ENCODE results near the gene GPC6.

Gene GPC6

DNA sequence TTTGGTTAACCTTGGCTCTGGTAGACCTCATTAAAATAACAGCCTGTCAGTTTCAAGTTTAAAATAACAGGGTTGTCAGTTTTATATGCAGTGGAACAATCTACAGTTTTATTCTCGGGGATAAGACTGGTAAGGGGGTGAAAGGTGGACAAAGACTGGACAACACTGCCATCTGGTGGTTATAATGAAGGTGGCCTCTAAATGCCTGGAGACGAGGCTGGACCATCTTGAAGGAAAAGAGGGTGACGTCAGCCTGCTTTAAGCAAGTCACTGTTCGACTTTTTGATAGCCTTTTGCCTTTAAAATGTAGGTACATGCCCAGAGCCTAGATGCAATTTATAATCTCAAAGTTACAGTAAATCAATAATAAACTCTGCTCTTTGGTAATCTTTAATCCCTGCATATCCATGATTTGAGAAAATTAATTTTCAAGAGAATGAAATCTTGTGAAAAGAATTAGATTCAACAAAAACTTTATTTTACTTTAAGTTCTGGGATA lies 1135.9 kb downstream of the GPC6 start (continued):
- TF ChIP-seq, protein P1, sequence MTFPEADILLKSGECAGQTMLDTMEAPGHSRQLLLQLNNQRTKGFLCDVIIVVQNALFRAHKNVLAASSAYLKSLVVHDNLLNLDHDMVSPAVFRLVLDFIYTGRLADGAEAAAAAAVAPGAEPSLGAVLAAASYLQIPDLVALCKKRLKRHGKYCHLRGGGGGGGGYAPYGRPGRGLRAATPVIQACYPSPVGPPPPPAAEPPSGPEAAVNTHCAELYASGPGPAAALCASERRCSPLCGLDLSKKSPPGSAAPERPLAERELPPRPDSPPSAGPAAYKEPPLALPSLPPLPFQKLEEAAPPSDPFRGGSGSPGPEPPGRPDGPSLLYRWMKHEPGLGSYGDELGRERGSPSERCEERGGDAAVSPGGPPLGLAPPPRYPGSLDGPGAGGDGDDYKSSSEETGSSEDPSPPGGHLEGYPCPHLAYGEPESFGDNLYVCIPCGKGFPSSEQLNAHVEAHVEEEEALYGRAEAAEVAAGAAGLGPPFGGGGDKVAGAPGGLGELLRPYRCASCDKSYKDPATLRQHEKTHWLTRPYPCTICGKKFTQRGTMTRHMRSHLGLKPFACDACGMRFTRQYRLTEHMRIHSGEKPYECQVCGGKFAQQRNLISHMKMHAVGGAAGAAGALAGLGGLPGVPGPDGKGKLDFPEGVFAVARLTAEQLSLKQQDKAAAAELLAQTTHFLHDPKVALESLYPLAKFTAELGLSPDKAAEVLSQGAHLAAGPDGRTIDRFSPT (tag by site-specific recombination; IDR thresholded peaks at IDR 0.05): no peak
- TF ChIP-seq IKZF3 (tag by site-specific recombination; IDR thresholded peaks at IDR 0.05) (no peak), ZNF214 (tag by site-specific recombination; IDR thresholded peaks at IDR 0.05; ENCODE audit: borderline replicate concordance) (no peak), TCF7L2 (IDR thresholded peaks at IDR 0.05; ENCODE audit: borderline replicate concordance, low read depth, low read length) (no peak), ZNF311 (tag by site-specific recombination; IDR thresholded peaks at IDR 0.05; ENCODE audit: borderline replicate concordance) (no peak), ZNF114 (tag by site-specific recombination; IDR thresholded peaks at IDR 0.05) (no peak), ZSCAN16 (tag by site-specific recombination; IDR thresholded peaks at IDR 0.05) (no peak), ZBTB7A (tag by site-specific recombination; IDR thresholded peaks at IDR 0.05; ENCODE audit: low read depth) (no peak), SP2 (tag by site-specific recombination; IDR thresholded peaks at IDR 0.05) (no peak), ZNF558 (tag by site-specific recombination; IDR thresholded peaks at IDR 0.05) (no peak), ZNF600 (tag by site-specific recombination; IDR thresholded peaks at IDR 0.05) (no peak), ZNF843 (tag by site-specific recombination; IDR thresholded peaks at IDR 0.05) (no peak), SALL2 (tag by site-specific recombination; IDR thresholded peaks at IDR 0.05; ENCODE audit: borderline replicate concordance) (no peak), PRDM1 (tag by site-specific recombination; IDR thresholded peaks at IDR 0.05) (no peak)
- TF ChIP-seq, protein P2, sequence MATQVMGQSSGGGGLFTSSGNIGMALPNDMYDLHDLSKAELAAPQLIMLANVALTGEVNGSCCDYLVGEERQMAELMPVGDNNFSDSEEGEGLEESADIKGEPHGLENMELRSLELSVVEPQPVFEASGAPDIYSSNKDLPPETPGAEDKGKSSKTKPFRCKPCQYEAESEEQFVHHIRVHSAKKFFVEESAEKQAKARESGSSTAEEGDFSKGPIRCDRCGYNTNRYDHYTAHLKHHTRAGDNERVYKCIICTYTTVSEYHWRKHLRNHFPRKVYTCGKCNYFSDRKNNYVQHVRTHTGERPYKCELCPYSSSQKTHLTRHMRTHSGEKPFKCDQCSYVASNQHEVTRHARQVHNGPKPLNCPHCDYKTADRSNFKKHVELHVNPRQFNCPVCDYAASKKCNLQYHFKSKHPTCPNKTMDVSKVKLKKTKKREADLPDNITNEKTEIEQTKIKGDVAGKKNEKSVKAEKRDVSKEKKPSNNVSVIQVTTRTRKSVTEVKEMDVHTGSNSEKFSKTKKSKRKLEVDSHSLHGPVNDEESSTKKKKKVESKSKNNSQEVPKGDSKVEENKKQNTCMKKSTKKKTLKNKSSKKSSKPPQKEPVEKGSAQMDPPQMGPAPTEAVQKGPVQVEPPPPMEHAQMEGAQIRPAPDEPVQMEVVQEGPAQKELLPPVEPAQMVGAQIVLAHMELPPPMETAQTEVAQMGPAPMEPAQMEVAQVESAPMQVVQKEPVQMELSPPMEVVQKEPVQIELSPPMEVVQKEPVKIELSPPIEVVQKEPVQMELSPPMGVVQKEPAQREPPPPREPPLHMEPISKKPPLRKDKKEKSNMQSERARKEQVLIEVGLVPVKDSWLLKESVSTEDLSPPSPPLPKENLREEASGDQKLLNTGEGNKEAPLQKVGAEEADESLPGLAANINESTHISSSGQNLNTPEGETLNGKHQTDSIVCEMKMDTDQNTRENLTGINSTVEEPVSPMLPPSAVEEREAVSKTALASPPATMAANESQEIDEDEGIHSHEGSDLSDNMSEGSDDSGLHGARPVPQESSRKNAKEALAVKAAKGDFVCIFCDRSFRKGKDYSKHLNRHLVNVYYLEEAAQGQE (tag by site-specific recombination; IDR thresholded peaks at IDR 0.05): no peak
- TF ChIP-seq, protein P3, sequence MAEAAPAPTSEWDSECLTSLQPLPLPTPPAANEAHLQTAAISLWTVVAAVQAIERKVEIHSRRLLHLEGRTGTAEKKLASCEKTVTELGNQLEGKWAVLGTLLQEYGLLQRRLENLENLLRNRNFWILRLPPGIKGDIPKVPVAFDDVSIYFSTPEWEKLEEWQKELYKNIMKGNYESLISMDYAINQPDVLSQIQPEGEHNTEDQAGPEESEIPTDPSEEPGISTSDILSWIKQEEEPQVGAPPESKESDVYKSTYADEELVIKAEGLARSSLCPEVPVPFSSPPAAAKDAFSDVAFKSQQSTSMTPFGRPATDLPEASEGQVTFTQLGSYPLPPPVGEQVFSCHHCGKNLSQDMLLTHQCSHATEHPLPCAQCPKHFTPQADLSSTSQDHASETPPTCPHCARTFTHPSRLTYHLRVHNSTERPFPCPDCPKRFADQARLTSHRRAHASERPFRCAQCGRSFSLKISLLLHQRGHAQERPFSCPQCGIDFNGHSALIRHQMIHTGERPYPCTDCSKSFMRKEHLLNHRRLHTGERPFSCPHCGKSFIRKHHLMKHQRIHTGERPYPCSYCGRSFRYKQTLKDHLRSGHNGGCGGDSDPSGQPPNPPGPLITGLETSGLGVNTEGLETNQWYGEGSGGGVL (tag by site-specific recombination; IDR thresholded peaks at IDR 0.05): no peak
- TF ChIP-seq, protein P4, sequence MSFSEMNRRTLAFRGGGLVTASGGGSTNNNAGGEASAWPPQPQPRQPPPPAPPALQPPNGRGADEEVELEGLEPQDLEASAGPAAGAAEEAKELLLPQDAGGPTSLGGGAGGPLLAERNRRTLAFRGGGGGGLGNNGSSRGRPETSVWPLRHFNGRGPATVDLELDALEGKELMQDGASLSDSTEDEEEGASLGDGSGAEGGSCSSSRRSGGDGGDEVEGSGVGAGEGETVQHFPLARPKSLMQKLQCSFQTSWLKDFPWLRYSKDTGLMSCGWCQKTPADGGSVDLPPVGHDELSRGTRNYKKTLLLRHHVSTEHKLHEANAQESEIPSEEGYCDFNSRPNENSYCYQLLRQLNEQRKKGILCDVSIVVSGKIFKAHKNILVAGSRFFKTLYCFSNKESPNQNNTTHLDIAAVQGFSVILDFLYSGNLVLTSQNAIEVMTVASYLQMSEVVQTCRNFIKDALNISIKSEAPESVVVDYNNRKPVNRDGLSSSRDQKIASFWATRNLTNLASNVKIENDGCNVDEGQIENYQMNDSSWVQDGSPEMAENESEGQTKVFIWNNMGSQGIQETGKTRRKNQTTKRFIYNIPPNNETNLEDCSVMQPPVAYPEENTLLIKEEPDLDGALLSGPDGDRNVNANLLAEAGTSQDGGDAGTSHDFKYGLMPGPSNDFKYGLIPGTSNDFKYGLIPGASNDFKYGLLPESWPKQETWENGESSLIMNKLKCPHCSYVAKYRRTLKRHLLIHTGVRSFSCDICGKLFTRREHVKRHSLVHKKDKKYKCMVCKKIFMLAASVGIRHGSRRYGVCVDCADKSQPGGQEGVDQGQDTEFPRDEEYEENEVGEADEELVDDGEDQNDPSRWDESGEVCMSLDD (tag by site-specific recombination; IDR thresholded peaks at IDR 0.05): no peak
- TF ChIP-seq, protein P5, sequence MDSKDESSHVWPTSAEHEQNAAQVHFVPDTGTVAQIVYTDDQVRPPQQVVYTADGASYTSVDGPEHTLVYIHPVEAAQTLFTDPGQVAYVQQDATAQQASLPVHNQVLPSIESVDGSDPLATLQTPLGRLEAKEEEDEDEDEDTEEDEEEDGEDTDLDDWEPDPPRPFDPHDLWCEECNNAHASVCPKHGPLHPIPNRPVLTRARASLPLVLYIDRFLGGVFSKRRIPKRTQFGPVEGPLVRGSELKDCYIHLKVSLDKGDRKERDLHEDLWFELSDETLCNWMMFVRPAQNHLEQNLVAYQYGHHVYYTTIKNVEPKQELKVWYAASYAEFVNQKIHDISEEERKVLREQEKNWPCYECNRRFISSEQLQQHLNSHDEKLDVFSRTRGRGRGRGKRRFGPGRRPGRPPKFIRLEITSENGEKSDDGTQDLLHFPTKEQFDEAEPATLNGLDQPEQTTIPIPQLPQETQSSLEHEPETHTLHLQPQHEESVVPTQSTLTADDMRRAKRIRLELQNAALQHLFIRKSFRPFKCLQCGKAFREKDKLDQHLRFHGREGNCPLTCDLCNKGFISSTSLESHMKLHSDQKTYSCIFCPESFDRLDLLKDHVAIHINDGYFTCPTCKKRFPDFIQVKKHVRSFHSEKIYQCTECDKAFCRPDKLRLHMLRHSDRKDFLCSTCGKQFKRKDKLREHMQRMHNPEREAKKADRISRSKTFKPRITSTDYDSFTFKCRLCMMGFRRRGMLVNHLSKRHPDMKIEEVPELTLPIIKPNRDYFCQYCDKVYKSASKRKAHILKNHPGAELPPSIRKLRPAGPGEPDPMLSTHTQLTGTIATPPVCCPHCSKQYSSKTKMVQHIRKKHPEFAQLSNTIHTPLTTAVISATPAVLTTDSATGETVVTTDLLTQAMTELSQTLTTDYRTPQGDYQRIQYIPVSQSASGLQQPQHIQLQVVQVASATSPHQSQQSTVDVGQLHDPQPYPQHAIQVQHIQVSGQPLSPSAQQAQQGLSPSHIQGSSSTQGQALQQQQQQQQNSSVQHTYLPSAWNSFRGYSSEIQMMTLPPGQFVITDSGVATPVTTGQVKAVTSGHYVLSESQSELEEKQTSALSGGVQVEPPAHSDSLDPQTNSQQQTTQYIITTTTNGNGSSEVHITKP (tag by site-specific recombination; IDR thresholded peaks at IDR 0.05): no peak
- TF ChIP-seq, protein P6, sequence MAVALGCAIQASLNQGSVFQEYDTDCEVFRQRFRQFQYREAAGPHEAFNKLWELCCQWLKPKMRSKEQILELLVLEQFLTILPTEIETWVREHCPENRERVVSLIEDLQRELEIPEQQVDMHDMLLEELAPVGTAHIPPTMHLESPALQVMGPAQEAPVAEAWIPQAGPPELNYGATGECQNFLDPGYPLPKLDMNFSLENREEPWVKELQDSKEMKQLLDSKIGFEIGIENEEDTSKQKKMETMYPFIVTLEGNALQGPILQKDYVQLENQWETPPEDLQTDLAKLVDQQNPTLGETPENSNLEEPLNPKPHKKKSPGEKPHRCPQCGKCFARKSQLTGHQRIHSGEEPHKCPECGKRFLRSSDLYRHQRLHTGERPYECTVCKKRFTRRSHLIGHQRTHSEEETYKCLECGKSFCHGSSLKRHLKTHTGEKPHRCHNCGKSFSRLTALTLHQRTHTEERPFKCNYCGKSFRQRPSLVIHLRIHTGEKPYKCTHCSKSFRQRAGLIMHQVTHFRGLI (tag by site-specific recombination; IDR thresholded peaks at IDR 0.05): no peak
- TF ChIP-seq, protein P7, sequence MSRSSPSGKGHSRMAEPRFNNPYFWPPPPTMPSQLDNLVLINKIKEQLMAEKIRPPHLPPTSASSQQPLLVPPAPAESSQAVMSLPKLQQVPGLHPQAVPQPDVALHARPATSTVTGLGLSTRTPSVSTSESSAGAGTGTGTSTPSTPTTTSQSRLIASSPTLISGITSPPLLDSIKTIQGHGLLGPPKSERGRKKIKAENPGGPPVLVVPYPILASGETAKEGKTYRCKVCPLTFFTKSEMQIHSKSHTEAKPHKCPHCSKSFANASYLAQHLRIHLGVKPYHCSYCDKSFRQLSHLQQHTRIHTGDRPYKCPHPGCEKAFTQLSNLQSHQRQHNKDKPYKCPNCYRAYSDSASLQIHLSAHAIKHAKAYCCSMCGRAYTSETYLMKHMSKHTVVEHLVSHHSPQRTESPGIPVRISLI (tag by site-specific recombination; IDR thresholded peaks at IDR 0.05): no peak
- TF ChIP-seq, protein P8, sequence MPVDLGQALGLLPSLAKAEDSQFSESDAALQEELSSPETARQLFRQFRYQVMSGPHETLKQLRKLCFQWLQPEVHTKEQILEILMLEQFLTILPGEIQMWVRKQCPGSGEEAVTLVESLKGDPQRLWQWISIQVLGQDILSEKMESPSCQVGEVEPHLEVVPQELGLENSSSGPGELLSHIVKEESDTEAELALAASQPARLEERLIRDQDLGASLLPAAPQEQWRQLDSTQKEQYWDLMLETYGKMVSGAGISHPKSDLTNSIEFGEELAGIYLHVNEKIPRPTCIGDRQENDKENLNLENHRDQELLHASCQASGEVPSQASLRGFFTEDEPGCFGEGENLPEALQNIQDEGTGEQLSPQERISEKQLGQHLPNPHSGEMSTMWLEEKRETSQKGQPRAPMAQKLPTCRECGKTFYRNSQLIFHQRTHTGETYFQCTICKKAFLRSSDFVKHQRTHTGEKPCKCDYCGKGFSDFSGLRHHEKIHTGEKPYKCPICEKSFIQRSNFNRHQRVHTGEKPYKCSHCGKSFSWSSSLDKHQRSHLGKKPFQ (tag by site-specific recombination; IDR thresholded peaks at IDR 0.05): no peak
